ENCODE results near the gene KLHL21. TPM values are rescaled to one million over a fixed set of nuclear protein-coding genes. Genes with fewer than 3 reads are reported as not detected.
A peak's percentile ranks its signal among the peaks of the same experiment; 100 is the strongest.

KLHL21 gene
- total RNA-seq, 1 donor from 2014 or later, result 9.2 TPM

DNA sequence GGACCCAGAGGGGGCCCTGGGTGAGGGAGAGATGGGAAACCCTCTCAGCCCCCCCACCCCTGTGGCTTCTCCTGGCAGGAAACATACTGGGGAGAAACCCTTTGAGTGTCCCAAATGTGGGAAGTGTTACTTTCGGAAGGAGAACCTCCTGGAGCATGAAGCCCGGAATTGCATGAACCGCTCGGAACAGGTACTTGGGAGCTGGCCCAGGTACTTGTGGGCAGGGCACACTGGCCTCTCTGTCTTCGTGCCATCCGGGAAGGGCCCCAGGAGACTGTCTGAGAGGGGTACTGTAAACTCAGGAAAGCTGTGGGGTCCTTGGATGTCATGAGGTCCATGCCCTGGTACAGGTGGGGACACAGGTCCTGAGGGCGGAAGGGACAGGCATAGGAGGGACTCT is 16.8 kb downstream of the KLHL21 start:
- Mint-ChIP-seq H3K9me3 (ENCODE audit: unreplicated experiment) (peaks cover 2% of the 10 kb centered on the region), H3K27me3 (ENCODE audit: unreplicated experiment) (peaks cover 9% of the 10 kb centered on the region), H3K27ac (ENCODE audit: unreplicated experiment) (no peak overlapping the region), H3K36me3 (ENCODE audit: unreplicated experiment) (no peaks in the 10 kb centered on the region), H3K4me3 (ENCODE audit: unreplicated experiment) (no peak overlapping the region), H3K4me1 (ENCODE audit: low read depth, unreplicated experiment) (peaks cover 10% of the 10 kb centered on the region)
- TF ChIP-seq CTCF (IDR thresholded peaks at IDR 0.05; ENCODE audit: partially characterized antibody, unreplicated experiment), result no peak
- DNase-seq, result no peak

GRCh38 chr1:6585081-6585722 is 17.5 kb downstream of the KLHL21 start:
- Mint-ChIP-seq H3K4me1 (ENCODE audit: low read depth, unreplicated experiment) (peaks cover 14% of the 10 kb centered on the region), H3K27ac (ENCODE audit: unreplicated experiment) (peak overlapping the region; percentile 3), H3K36me3 (ENCODE audit: unreplicated experiment) (no peaks in the 10 kb centered on the region), H3K4me3 (ENCODE audit: unreplicated experiment) (peak overlapping the region; percentile 8), H3K27me3 (ENCODE audit: unreplicated experiment) (peaks cover 4% of the 10 kb centered on the region), H3K9me3 (ENCODE audit: unreplicated experiment) (peaks cover 2% of the 10 kb centered on the region)
- no peak for TF ChIP-seq CTCF (IDR thresholded peaks at IDR 0.05; ENCODE audit: partially characterized antibody, unreplicated experiment)
- DNase-seq, result no peak

GRCh38 chr1:6584126-6585080 is 18.3 kb downstream of the KLHL21 start:
- no peaks in the 10 kb centered on the region for H3K36me3 Mint-ChIP-seq (ENCODE audit: unreplicated experiment)

DNA sequence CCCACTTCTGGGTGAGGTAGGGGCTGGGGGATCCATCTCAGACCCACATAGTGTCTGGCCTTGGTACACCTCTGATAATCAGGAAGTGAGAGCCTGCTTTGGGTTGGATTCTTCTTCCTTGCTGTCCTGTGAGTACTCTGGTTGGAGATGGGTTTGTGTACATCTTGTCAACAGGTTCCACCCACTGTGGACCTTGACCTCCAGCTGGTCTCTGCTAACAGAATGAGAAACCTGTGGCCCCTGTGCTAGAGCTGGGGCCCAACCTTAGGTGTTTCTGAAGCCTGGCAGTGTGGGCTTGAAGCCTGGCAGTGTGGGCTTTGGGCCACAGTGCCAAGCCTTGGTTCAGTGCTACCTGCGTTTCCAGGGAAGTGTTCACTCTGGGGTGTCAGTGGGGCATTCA is 20.3 kb downstream of the KLHL21 start:
- H3K36me3 Mint-ChIP-seq (ENCODE audit: unreplicated experiment), result no peaks in the 10 kb centered on the region
- no peak overlapping the region for H3K27ac Mint-ChIP-seq (ENCODE audit: unreplicated experiment)
- no peak for DNase-seq
- peaks cover 2% of the 10 kb centered on the region for H3K9me3 Mint-ChIP-seq (ENCODE audit: unreplicated experiment)
- H3K4me1 Mint-ChIP-seq (ENCODE audit: low read depth, unreplicated experiment), result peaks cover 20% of the 10 kb centered on the region
- H3K27me3 Mint-ChIP-seq (ENCODE audit: unreplicated experiment), result peaks cover 2% of the 10 kb centered on the region
- H3K4me3 Mint-ChIP-seq (ENCODE audit: unreplicated experiment), result no peak overlapping the region
- TF ChIP-seq CTCF (IDR thresholded peaks at IDR 0.05; ENCODE audit: partially characterized antibody, unreplicated experiment), result no peak

More at GRCh38 chr1:6584126-6585080, 18.3 kb downstream of the KLHL21 start:
- Mint-ChIP-seq H3K4me3 (ENCODE audit: unreplicated experiment) (peak overlapping the region; percentile 8), H3K27me3 (ENCODE audit: unreplicated experiment) (peaks cover 4% of the 10 kb centered on the region), H3K27ac (ENCODE audit: unreplicated experiment) (peak overlapping the region; percentile 3), H3K9me3 (ENCODE audit: unreplicated experiment) (peaks cover 2% of the 10 kb centered on the region), H3K4me1 (ENCODE audit: low read depth, unreplicated experiment) (peaks cover 14% of the 10 kb centered on the region)
- TF ChIP-seq CTCF (IDR thresholded peaks at IDR 0.05; ENCODE audit: partially characterized antibody, unreplicated experiment), result peak; percentile 66
- no peak for DNase-seq

All from glutamatergic neuron (in vitro differentiated cells).